ENCODE measurements around the gene ZRANB3. TPM values are rescaled to one million over a fixed set of nuclear protein-coding genes. Genes with fewer than 3 reads are reported as not detected.
"Not testable (repeated sequence)": the region's sequence is repeated elsewhere in the genome, so short reads cannot be mapped to it uniquely, and the experiment has no call there.

Gene ZRANB3
- total RNA-seq, 2 experiments from 2014 or later = 11.6 to 27.0 TPM

DNA sequence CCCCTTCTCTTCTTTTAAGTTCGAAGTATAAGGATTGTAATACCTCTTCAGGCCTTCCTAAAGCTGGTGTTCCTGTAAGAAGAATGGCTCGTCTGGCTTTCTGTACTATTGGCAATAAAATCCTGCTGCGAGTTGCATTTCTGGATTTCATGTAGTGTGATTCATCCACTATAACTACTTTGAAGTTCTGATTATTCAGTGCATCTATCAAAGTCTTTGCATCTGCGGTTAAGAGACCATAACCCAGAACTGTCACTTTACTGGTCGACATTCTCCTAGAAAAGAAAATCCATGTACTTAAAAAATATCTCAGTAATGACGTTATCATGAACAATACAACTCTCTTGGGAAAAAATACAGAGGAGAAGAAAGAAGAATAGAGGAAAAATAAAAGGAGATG, 181.1 kb downstream of the ZRANB3 start:
- BruUV-seq (replicated peaks) = no TSS peak

DNA sequence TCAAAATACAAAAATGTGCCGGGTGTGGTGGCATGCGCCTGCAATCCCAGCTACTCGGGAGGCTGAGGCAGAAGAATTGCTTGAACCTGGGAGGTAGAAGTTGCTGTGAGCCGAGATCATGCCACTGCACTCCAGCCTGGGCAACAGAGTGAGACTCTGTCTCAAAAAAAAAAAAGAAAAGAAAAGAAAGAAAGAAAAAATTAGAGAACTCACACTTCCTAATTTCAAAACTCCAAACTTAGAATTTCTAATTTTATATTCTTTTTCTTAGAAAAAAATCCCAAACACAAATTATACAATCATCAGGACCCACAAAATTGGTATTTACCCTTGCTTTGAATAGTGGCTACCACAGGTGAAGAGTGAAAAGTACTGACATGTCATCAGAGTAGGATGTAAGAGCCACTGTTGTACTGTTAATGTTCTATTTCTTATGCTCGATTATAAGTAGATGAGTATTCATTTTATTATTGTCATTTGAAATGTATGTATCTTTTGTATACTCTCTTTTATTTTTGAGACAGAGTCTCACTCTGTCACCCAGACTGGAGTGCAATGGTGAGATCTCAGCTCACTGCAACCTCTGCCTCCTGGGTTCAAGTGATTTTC, 182.8 kb downstream of the ZRANB3 start:
- H3K79me2 ChIP-seq (ENCODE audit: insufficient read depth, low read depth, low read length); BruUV-seq (replicated peaks); DNase-seq (ENCODE audit: low spot score); intact Hi-C loops (cut with micrococcal nuclease; ENCODE audit: unreplicated experiment); H3K4me1 ChIP-seq (ENCODE audit: insufficient read depth, low read length, poor library complexity, severe bottlenecking); H3K4me3 ChIP-seq (ENCODE audit: low read depth, low read length, poor library complexity, severe bottlenecking); H4K20me1 ChIP-seq (ENCODE audit: insufficient read depth, low read length); H2AFZ ChIP-seq (ENCODE audit: low read length); H3K4me2 ChIP-seq (ENCODE audit: low read length); CTCF ChIA-PET (ENCODE audit: unreplicated experiment); POLR2A ChIA-PET; H3K9me2 ChIP-seq (ENCODE audit: insufficient read depth, low read length); H3K9me3 ChIP-seq (ENCODE audit: low read length); H3K27ac ChIP-seq (ENCODE audit: low read depth, low read length, poor library complexity, severe bottlenecking): not testable (repeated sequence)
- H3K36me3 ChIP-seq (ENCODE audit: insufficient read depth, low read length) = peaks cover 31% of the 10 kb centered on the region

More for the DNA sequence above, 181.1 kb downstream of the ZRANB3 start:
- Histone ChIP-seq H3K4me2 (ENCODE audit: low read length) (no peak overlapping the region), H2AFZ (ENCODE audit: low read length) (no peak overlapping the region), H3K9me3 (ENCODE audit: low read length) (no peaks in the 10 kb centered on the region; the same call in 1 of the 2 replicates), H3K9me2 (ENCODE audit: insufficient read depth, low read length) (no peaks in the 10 kb centered on the region), H3K36me3 (ENCODE audit: insufficient read depth, low read length) (peaks cover 31% of the 10 kb centered on the region), H3K79me2 (ENCODE audit: insufficient read depth, low read depth, low read length) (no peaks in the 10 kb centered on the region), H3K4me1 (ENCODE audit: insufficient read depth, low read length, poor library complexity, severe bottlenecking) (no peaks in the 10 kb centered on the region), H3K27ac (ENCODE audit: low read depth, low read length, poor library complexity, severe bottlenecking) (no peak overlapping the region), H4K20me1 (ENCODE audit: insufficient read depth, low read length) (no peaks in the 10 kb centered on the region), H3K4me3 (ENCODE audit: low read depth, low read length, poor library complexity, severe bottlenecking) (no peak overlapping the region)
- TF ChIP-seq, protein P1, sequence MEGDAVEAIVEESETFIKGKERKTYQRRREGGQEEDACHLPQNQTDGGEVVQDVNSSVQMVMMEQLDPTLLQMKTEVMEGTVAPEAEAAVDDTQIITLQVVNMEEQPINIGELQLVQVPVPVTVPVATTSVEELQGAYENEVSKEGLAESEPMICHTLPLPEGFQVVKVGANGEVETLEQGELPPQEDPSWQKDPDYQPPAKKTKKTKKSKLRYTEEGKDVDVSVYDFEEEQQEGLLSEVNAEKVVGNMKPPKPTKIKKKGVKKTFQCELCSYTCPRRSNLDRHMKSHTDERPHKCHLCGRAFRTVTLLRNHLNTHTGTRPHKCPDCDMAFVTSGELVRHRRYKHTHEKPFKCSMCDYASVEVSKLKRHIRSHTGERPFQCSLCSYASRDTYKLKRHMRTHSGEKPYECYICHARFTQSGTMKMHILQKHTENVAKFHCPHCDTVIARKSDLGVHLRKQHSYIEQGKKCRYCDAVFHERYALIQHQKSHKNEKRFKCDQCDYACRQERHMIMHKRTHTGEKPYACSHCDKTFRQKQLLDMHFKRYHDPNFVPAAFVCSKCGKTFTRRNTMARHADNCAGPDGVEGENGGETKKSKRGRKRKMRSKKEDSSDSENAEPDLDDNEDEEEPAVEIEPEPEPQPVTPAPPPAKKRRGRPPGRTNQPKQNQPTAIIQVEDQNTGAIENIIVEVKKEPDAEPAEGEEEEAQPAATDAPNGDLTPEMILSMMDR (conservative IDR thresholded peaks at IDR 0.05; ENCODE audit: low read length) = no peak
- no peak for TF ChIP-seq EZH2phosphoT487 (IDR thresholded peaks at IDR 0.05; ENCODE audit: borderline replicate concordance, low read depth, low read length)
- POLR2A ChIA-PET = interaction anchor here (1.1 kb wide), 1 partner anchor 13 kb away, joined by 3 read pairs; no protein-coding TSS in a partner anchor
- DNase-seq (ENCODE audit: low spot score) = no peak
- intact Hi-C loops (cut with micrococcal nuclease; ENCODE audit: unreplicated experiment) = no loop called here
- CTCF ChIA-PET (ENCODE audit: unreplicated experiment) = no interaction called here

DNA sequence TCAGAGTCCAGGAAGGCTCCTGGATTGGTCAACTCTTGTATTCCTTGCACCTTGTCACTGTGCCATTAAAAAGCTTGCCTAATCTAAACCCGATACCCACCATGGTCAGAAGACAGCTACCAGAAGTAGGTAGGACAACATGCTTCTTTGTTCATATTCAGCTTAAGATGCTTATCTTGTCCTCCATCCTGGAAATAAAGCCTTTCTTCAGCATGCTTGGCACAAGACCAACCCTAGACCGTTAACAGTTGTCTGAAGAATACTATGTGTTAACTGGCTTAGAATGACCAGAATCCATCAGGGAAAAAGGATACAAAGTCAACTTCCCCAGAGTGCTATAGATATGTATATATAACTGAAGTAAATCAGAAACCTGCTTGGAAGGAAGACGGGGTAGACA, 193.9 kb downstream of the ZRANB3 start:
- intact Hi-C loops (cut with micrococcal nuclease; ENCODE audit: unreplicated experiment) = no loop called here
- H3K9me2 ChIP-seq (ENCODE audit: insufficient read depth, low read length) = no peaks in the 10 kb centered on the region
- no peak for DNase-seq (ENCODE audit: low spot score)
- no peak overlapping the region for H3K4me2 ChIP-seq (ENCODE audit: low read length)
- no peaks in the 10 kb centered on the region for H3K79me2 ChIP-seq (ENCODE audit: insufficient read depth, low read depth, low read length)
- no peaks in the 10 kb centered on the region; the same call in 1 of the 2 replicates for H3K36me3 ChIP-seq (ENCODE audit: insufficient read depth, low read length)
- CTCF ChIA-PET (ENCODE audit: unreplicated experiment) = no interaction called here
- BruUV-seq (replicated peaks) = no TSS peak
- peaks cover 3% of the 10 kb centered on the region for H3K4me1 ChIP-seq (ENCODE audit: insufficient read depth, low read length, poor library complexity, severe bottlenecking)
- H3K27ac ChIP-seq (ENCODE audit: low read depth, low read length, poor library complexity, severe bottlenecking) = no peak overlapping the region
- H3K4me3 ChIP-seq (ENCODE audit: low read depth, low read length, poor library complexity, severe bottlenecking) = no peak overlapping the region
- POLR2A ChIA-PET = no interaction called here
- TF ChIP-seq EZH2phosphoT487 (IDR thresholded peaks at IDR 0.05; ENCODE audit: borderline replicate concordance, low read depth, low read length) = no peak
- TF ChIP-seq, protein P1 (conservative IDR thresholded peaks at IDR 0.05; ENCODE audit: low read length) = no peak
- no peaks in the 10 kb centered on the region for H4K20me1 ChIP-seq (ENCODE audit: insufficient read depth, low read length)
- H3K9me3 ChIP-seq (ENCODE audit: low read length) = no peaks in the 10 kb centered on the region
- H2AFZ ChIP-seq (ENCODE audit: low read length) = no peak overlapping the region

Data from OCI-LY7 (cell line).